ENCODE measurements around the gene UBL5. TPM values are rescaled to one million over a fixed set of nuclear protein-coding genes. Genes with fewer than 3 reads are reported as not detected.

Gene UBL5
- total RNA-seq, 1 donor from 2014 or later = 538 TPM

GRCh38 chr19:9847087-9847671 lies 19.5 kb downstream of the UBL5 start:
- Histone ChIP-seq H3K36me3 (peaks cover 77% of the 10 kb centered on the region), H3K4me3 (no peak overlapping the region), H3K9me3 (replicated peaks) (peaks cover 8% of the 10 kb centered on the region), H3K4me1 (peaks cover 22% of the 10 kb centered on the region), H3K27me3 (ENCODE audit: low read depth) (no peaks in the 10 kb centered on the region), H3K27ac (replicated peaks) (no peak overlapping the region)
- peak; percentile 34 for TF ChIP-seq CTCF (IDR thresholded peaks at IDR 0.05; ENCODE audit: borderline replicate concordance)
- no peak for DNase-seq
- intact Hi-C loops (cut with micrococcal nuclease) = no loop called here

- Histone ChIP-seq H3K27ac (replicated peaks) (no peak overlapping the region), H3K4me3 (no peak overlapping the region), H3K36me3 (peaks cover 69% of the 10 kb centered on the region), H3K27me3 (ENCODE audit: low read depth) (no peaks in the 10 kb centered on the region), H3K9me3 (replicated peaks) (peaks cover 8% of the 10 kb centered on the region), H3K4me1 (peaks cover 14% of the 10 kb centered on the region)
- intact Hi-C loops (cut with micrococcal nuclease) = no loop called here
- TF ChIP-seq CTCF (IDR thresholded peaks at IDR 0.05; ENCODE audit: borderline replicate concordance) = peak; percentile 37
- DNase-seq = no peak
These were observed 20.3 kb downstream of the UBL5 start for GRCh38 chr19:9848060-9848459.

GRCh38 chr19:9848762-9849161 lies 21.0 kb downstream of the UBL5 start:
- no peak for DNase-seq
- H3K27me3 ChIP-seq (ENCODE audit: low read depth) = no peaks in the 10 kb centered on the region
- H3K27ac ChIP-seq (replicated peaks) = no peak overlapping the region
- no peak for TF ChIP-seq CTCF (IDR thresholded peaks at IDR 0.05; ENCODE audit: borderline replicate concordance)
- peaks cover 62% of the 10 kb centered on the region for H3K36me3 ChIP-seq
- peaks cover 4% of the 10 kb centered on the region for H3K9me3 ChIP-seq (replicated peaks)
- H3K4me1 ChIP-seq = peaks cover 12% of the 10 kb centered on the region
- no peak overlapping the region for H3K4me3 ChIP-seq
- intact Hi-C loops (cut with micrococcal nuclease) = no loop called here

- Histone ChIP-seq H3K4me3 (no peak overlapping the region), H3K27me3 (ENCODE audit: low read depth) (no peaks in the 10 kb centered on the region), H3K4me1 (peaks cover 12% of the 10 kb centered on the region), H3K9me3 (replicated peaks) (no peaks in the 10 kb centered on the region), H3K27ac (replicated peaks) (no peak overlapping the region), H3K36me3 (peaks cover 51% of the 10 kb centered on the region)
- DNase-seq = no peak
- intact Hi-C loops (cut with micrococcal nuclease) = no loop called here
- no peak for TF ChIP-seq CTCF (IDR thresholded peaks at IDR 0.05; ENCODE audit: borderline replicate concordance)
These were observed 22.1 kb downstream of the UBL5 start for GRCh38 chr19:9849791-9850190.

- no peak for DNase-seq
- Histone ChIP-seq H3K9me3 (replicated peaks) (no peaks in the 10 kb centered on the region), H3K4me1 (peaks cover 12% of the 10 kb centered on the region), H3K27ac (replicated peaks) (no peak overlapping the region), H3K4me3 (no peak overlapping the region), H3K36me3 (peaks cover 48% of the 10 kb centered on the region), H3K27me3 (ENCODE audit: low read depth) (no peaks in the 10 kb centered on the region)
- TF ChIP-seq CTCF (IDR thresholded peaks at IDR 0.05; ENCODE audit: borderline replicate concordance) = no peak
- intact Hi-C loops (cut with micrococcal nuclease) = no loop called here
These were observed 22.7 kb downstream of the UBL5 start for GRCh38 chr19:9850235-9850959.
